Suprapubic skin (tissue), 3 donors: ENCODE data around the gene CCDC9B.

ENCODE experiments used
- POLR2A ChIP-seq, 2 donors: fragments of 450-650 bp; IDR thresholded peaks; one replicate each; pipeline ENCODE4 v1.6.1; 2017; ENCODE audit warnings: antibody characterized with exemption in 2 of 2, mild to moderate bottlenecking in 2 of 2, moderate library complexity in 2 of 2
- TF ChIP-seq, protein P1 (sequence below), 2 donors: fragments of 200-600 bp in 1 of 2; fragments of 450-650 bp in 1 of 2; sonication (generic) in 1 of 2; IDR thresholded peaks; one replicate each; pipeline ENCODE4 v1.5.1; 2016 to 2019; ENCODE audit warnings: antibody characterized with exemption in 2 of 2, mild to moderate bottlenecking in 1 of 2, moderate library complexity in 1 of 2

DNA sequence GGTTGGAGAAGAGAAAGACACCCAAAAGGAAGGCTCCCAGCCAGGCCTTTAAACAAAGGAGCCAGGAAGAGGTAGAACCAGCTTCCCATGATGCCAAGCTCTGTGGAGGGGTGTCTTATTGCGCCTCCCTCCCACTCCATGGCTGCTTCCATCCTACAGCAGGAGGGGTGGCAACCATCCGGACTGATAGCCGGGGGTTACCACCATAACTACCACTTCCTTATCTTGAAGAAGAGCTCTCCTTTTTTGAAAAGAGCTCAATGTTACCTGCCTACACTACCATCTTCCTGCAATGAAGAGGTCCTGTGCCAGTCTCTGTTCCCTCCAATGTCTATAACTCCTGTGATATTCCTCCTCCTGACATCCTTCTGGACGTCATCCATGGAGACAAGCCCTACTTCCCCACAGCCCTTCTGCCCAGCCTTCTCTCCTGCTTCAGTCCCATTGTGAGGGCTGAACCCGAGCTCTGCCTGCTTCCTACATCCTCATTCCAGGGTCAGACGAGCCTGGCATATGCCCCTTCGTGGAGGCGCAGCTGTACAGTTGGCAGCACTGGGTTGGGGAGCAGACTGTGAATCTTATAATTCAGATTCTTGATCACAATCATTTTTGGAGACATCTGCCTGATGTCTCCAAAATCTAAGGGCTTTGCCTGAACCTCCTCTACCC is 8.5 kb downstream of the CCDC9B start:
- TF ChIP-seq, protein P1, sequence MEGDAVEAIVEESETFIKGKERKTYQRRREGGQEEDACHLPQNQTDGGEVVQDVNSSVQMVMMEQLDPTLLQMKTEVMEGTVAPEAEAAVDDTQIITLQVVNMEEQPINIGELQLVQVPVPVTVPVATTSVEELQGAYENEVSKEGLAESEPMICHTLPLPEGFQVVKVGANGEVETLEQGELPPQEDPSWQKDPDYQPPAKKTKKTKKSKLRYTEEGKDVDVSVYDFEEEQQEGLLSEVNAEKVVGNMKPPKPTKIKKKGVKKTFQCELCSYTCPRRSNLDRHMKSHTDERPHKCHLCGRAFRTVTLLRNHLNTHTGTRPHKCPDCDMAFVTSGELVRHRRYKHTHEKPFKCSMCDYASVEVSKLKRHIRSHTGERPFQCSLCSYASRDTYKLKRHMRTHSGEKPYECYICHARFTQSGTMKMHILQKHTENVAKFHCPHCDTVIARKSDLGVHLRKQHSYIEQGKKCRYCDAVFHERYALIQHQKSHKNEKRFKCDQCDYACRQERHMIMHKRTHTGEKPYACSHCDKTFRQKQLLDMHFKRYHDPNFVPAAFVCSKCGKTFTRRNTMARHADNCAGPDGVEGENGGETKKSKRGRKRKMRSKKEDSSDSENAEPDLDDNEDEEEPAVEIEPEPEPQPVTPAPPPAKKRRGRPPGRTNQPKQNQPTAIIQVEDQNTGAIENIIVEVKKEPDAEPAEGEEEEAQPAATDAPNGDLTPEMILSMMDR (IDR thresholded peaks at IDR 0.05), result no peak
- no peak for TF ChIP-seq POLR2A (IDR thresholded peaks at IDR 0.05)
